HL-60/S4 treated with phorbol 12-myristate 13-acetate at 8.2 ng/mL for 4 days and 3 days (cell line): ENCODE data around the gene GSK3B.
"Not testable (repeated sequence)": the region's sequence is repeated elsewhere in the genome, so short reads cannot be mapped to it uniquely, and the experiment has no call there.

ENCODE experiments used
- in situ Hi-C: fragments of 300-500 bp; cut with MboI; formaldehyde crosslinking; loops from 2 replicates; pipeline ENCODE4 v1.15.0; 2022; ENCODE audit warnings: low sequenced_read_pairs

The GSK3B gene

GRCh38 chr3:120057626-120058025 lies 36.6 kb downstream of the GSK3B start:
- in situ Hi-C loops: no loop called here

- in situ Hi-C loops: no loop called here
Measured at GRCh38 chr3:120057029-120057428, 37.2 kb downstream of the GSK3B start.

- in situ Hi-C loops: not testable (repeated sequence)
Measured at GRCh38 chr3:120053647-120054046, 40.6 kb downstream of the GSK3B start.

- in situ Hi-C loops: no loop called here
Measured at GRCh38 chr3:120052677-120053076, 41.6 kb downstream of the GSK3B start.

GRCh38 chr3:120052225-120052624 lies 42.0 kb downstream of the GSK3B start:
- in situ Hi-C loops: no loop called here

- in situ Hi-C loops: not testable (repeated sequence)
Measured at GRCh38 chr3:120051570-120051969, 42.7 kb downstream of the GSK3B start.

GRCh38 chr3:120049881-120050539 lies 44.2 kb downstream of the GSK3B start:
- in situ Hi-C loops: no loop called here

GRCh38 chr3:120049072-120049471 lies 45.2 kb downstream of the GSK3B start:
- in situ Hi-C loops: no loop called here

GRCh38 chr3:120048355-120049041 lies 45.7 kb downstream of the GSK3B start:
- in situ Hi-C loops: no loop called here

- in situ Hi-C loops: no loop called here
Measured at GRCh38 chr3:120047686-120048085, 46.6 kb downstream of the GSK3B start.

GRCh38 chr3:120040813-120041377 lies 53.4 kb downstream of the GSK3B start:
- in situ Hi-C loops: no loop called here

- in situ Hi-C loops: no loop called here
Measured at GRCh38 chr3:120039642-120040610, 54.3 kb downstream of the GSK3B start.

- in situ Hi-C loops: no loop called here
Measured at GRCh38 chr3:120033596-120033995, 60.7 kb downstream of the GSK3B start.

- in situ Hi-C loops: no loop called here
Measured at GRCh38 chr3:120031561-120031960, 62.7 kb downstream of the GSK3B start.

GRCh38 chr3:120029749-120030148 lies 64.5 kb downstream of the GSK3B start:
- in situ Hi-C loops: no loop called here

- in situ Hi-C loops: no loop called here
Measured at GRCh38 chr3:120028271-120029047, 65.8 kb downstream of the GSK3B start.

- in situ Hi-C loops: no loop called here
Measured at GRCh38 chr3:120027226-120027625, 67.0 kb downstream of the GSK3B start.

- in situ Hi-C loops: no loop called here
Measured at GRCh38 chr3:120025520-120025919, 68.7 kb downstream of the GSK3B start.

GRCh38 chr3:120024103-120024502 lies 70.1 kb downstream of the GSK3B start:
- in situ Hi-C loops: no loop called here

- in situ Hi-C loops: no loop called here
Measured at GRCh38 chr3:120022729-120023128, 71.5 kb downstream of the GSK3B start.
